Measurements from ENCODE around the gene THOC2. TPM values are rescaled to one million over a fixed set of nuclear protein-coding genes. Genes with fewer than 3 reads are reported as not detected.
"Not testable (repeated sequence)": the region's sequence is repeated elsewhere in the genome, so short reads cannot be mapped to it uniquely, and the experiment has no call there.

Gene THOC2
- total and polyA plus RNA-seq, 2 donors from 2014 or later, result 18.8 to 66.6 TPM

DNA sequence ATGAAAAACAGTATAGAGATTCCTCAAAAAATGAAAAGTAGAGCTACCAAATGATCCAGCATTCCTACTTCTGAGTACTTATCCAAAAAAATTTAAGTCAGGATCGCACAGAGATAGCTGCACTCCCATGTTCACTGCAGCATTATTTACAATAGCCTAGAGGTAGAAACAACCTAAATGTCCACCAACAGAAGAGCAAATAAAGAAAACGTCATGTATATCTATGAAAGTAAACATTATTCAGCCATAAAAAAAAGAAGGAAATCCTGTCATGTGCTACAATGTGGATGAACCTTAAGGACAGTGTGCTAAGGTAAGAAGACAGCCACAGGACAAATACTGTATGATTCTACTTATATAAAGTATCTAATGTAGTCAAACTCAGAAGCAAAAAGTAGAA lies 12.4 kb downstream of the THOC2 start:
- FAIRE-seq (no peak), DNase-seq (no peak)
- Histone ChIP-seq H3K27ac (ENCODE audit: low read depth in 2 of 2, low read length in 2 of 2) (no peak overlapping the region), H3K4me1 (ENCODE audit: control insufficient read depth in 2 of 3, insufficient read depth in 2 of 3, low read depth in 1 of 3, low read length in 3 of 3) (no peaks in the 10 kb centered on the region), H3K27me3 (ENCODE audit: control insufficient read depth, insufficient read depth, low read length) (no peaks in the 10 kb centered on the region), H3K4me3 (ENCODE audit: low read length in 3 of 3) (no peak overlapping the region), H3K36me3 (ENCODE audit: control insufficient read depth in 2 of 3, insufficient read depth in 3 of 3, low read length in 3 of 3) (no peaks in the 10 kb centered on the region), H3K9me3 (ENCODE audit: control insufficient read depth in 2 of 3, insufficient read depth in 1 of 3, low read length in 3 of 3) (no peaks in the 10 kb centered on the region), H3K9ac (ENCODE audit: low read length in 3 of 3) (no peak overlapping the region)
- intact Hi-C loops (cut with DNase I), result no loop called here
- TF ChIP-seq, protein P1, sequence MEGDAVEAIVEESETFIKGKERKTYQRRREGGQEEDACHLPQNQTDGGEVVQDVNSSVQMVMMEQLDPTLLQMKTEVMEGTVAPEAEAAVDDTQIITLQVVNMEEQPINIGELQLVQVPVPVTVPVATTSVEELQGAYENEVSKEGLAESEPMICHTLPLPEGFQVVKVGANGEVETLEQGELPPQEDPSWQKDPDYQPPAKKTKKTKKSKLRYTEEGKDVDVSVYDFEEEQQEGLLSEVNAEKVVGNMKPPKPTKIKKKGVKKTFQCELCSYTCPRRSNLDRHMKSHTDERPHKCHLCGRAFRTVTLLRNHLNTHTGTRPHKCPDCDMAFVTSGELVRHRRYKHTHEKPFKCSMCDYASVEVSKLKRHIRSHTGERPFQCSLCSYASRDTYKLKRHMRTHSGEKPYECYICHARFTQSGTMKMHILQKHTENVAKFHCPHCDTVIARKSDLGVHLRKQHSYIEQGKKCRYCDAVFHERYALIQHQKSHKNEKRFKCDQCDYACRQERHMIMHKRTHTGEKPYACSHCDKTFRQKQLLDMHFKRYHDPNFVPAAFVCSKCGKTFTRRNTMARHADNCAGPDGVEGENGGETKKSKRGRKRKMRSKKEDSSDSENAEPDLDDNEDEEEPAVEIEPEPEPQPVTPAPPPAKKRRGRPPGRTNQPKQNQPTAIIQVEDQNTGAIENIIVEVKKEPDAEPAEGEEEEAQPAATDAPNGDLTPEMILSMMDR (IDR thresholded peaks at IDR 0.05; ENCODE audit: borderline replicate concordance, extremely low read depth, insufficient read depth), result no peak

DNA sequence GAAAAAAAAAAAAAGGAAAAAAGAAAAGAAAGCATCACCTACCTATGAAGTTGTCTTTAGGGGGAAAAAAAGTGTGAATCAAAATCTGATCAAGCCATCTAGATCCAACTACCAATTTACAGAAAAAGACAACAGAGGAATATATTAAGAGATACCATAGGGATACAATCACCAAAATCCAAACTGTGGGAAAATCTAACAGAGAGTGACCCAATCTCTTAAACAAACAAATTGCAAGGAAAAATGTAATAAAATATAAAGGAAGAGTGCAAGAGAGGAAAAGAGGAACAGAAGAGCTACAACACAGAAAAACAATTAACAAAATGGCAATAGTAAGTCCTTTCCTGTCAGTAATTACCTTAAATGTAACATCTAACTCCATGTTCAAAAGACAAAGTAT lies 19.0 kb downstream of the THOC2 start:
- Histone ChIP-seq H3K27me3 (ENCODE audit: control insufficient read depth, insufficient read depth, low read length) (no peaks in the 10 kb centered on the region), H3K4me3 (ENCODE audit: low read length in 3 of 3) (no peak overlapping the region), H3K27ac (ENCODE audit: low read depth in 2 of 2, low read length in 2 of 2) (no peak overlapping the region), H3K9ac (ENCODE audit: low read length in 3 of 3) (no peak overlapping the region), H3K9me3 (ENCODE audit: control insufficient read depth in 2 of 3, insufficient read depth in 1 of 3, low read length in 3 of 3) (no peaks in the 10 kb centered on the region), H3K4me1 (ENCODE audit: control insufficient read depth in 2 of 3, insufficient read depth in 2 of 3, low read depth in 1 of 3, low read length in 3 of 3) (no peaks in the 10 kb centered on the region), H3K36me3 (ENCODE audit: control insufficient read depth in 2 of 3, insufficient read depth in 3 of 3, low read length in 3 of 3) (no peaks in the 10 kb centered on the region)
- no peak for DNase-seq
- intact Hi-C loops (cut with DNase I), result no loop called here
- no peak for FAIRE-seq
- TF ChIP-seq, protein P1 (IDR thresholded peaks at IDR 0.05; ENCODE audit: borderline replicate concordance, extremely low read depth, insufficient read depth), result no peak

DNA sequence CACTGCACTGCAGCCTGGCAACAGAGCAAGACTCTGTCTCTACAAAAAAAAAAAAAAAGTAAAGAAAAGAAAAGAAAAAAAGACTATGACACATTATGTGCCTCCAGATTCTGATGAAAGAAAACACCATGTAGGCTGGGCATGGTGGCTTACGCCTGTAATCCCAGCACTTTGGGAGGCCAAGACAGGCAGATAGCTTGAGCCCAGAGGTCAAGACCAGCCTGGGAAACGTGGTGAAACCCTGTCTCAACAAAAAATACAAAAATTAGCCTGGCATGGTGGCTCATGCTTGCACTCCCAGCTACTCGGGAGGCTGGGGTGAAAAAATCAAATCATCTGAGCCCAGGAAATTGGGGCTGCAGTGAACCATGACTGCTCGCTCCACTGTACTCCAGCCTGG lies 19.4 kb downstream of the THOC2 start:
- no peak overlapping the region for H3K9ac ChIP-seq (ENCODE audit: low read length in 3 of 3)
- intact Hi-C loops (cut with DNase I), result no loop called here
- no peaks in the 10 kb centered on the region for H3K9me3 ChIP-seq (ENCODE audit: control insufficient read depth in 2 of 3, insufficient read depth in 1 of 3, low read length in 3 of 3)
- TF ChIP-seq, protein P1 (IDR thresholded peaks at IDR 0.05; ENCODE audit: borderline replicate concordance, extremely low read depth, insufficient read depth), result no peak
- H3K4me3 ChIP-seq (ENCODE audit: low read length in 3 of 3), result no peak overlapping the region
- H3K27me3 ChIP-seq (ENCODE audit: control insufficient read depth, insufficient read depth, low read length), result no peaks in the 10 kb centered on the region
- no peaks in the 10 kb centered on the region for H3K4me1 ChIP-seq (ENCODE audit: control insufficient read depth in 2 of 3, insufficient read depth in 2 of 3, low read depth in 1 of 3, low read length in 3 of 3)
- H3K27ac ChIP-seq (ENCODE audit: low read depth in 2 of 2, low read length in 2 of 2), result no peak overlapping the region
- H3K36me3 ChIP-seq (ENCODE audit: control insufficient read depth in 2 of 3, insufficient read depth in 3 of 3, low read length in 3 of 3), result no peaks in the 10 kb centered on the region
- DNase-seq (peak in 3 of 5 donors; percentile 15 to 34 (median 29)), FAIRE-seq (no peak)

DNA sequence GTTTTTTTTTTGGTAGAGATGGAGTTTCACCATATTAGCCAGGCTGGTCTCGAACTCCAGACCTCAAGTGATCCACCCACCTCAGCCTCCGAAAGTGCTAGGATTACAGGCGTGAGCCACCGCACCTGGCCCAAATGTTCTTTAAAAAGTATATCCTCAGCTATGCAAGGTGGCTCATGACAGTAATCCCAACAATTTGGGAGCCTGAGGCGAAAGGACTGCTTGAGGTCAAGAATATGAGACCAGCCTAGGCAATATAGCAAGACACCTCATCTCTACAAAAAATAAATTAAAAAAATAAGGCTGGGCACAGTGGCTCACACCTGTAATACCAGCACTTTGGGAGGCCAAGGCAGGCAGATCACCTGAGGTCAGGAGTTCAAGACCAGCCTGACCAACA lies 21.7 kb downstream of the THOC2 start:
- intact Hi-C loops (cut with DNase I); H3K27ac ChIP-seq (ENCODE audit: low read depth in 2 of 2, low read length in 2 of 2); H3K27me3 ChIP-seq (ENCODE audit: control insufficient read depth, insufficient read depth, low read length); DNase-seq; H3K4me1 ChIP-seq (ENCODE audit: control insufficient read depth in 2 of 3, insufficient read depth in 2 of 3, low read depth in 1 of 3, low read length in 3 of 3); H3K4me3 ChIP-seq (ENCODE audit: low read length in 3 of 3); H3K36me3 ChIP-seq (ENCODE audit: control insufficient read depth in 2 of 3, insufficient read depth in 3 of 3, low read length in 3 of 3); H3K9me3 ChIP-seq (ENCODE audit: control insufficient read depth in 2 of 3, insufficient read depth in 1 of 3, low read length in 3 of 3); H3K9ac ChIP-seq (ENCODE audit: low read length in 3 of 3); FAIRE-seq: not testable (repeated sequence)
